A549 (cell line): Measurements from ENCODE around the gene COL15A1.

Experiments used
- CHD2 ChIP-seq: fragments of 150-350 bp; IDR thresholded peaks from 2 replicates; pipeline ENCODE4 v1.6.1; 2014; ENCODE audit warnings: low read length; ENCODE audit not compliant: partially characterized antibody
- CTCF ChIP-seq: fragments of >200 bp; sonication (Bioruptor Twin); formaldehyde crosslinking; IDR thresholded peaks from 3 replicates; pipeline ENCODE4 v1.5.1; 2016
- EHF ChIP-seq: fragments of 250-450 bp; sonication (Bioruptor Pico); IDR thresholded peaks from 2 replicates; pipeline ENCODE4 v1.5.0; 2020; ENCODE audit warnings: mild to moderate bottlenecking
- EP300 ChIP-seq, 2 experiments: fragments of >200 bp; sonication (Bioruptor Twin); formaldehyde crosslinking; IDR thresholded peaks; 2 replicates in 1 of 2; 3 replicates in 1 of 2; pipeline ENCODE4 v1.6.1; 2016 to 2017
- HDAC2 ChIP-seq: fragments of 200-600 bp; sonication (generic); IDR thresholded peaks from 2 replicates; pipeline ENCODE4 v1.6.1; 2016
- KDM5A ChIP-seq: fragments of 200-600 bp; sonication (generic); IDR thresholded peaks from 2 replicates; pipeline ENCODE4 v1.6.1; 2016; ENCODE audit warnings: antibody characterized with exemption, mild to moderate bottlenecking
- NFE2L2 ChIP-seq: fragments of 150-350 bp; conservative IDR thresholded peaks from 2 replicates; pipeline ENCODE4 v1.6.1; 2014; ENCODE audit warnings: low read length
- POLR2A ChIP-seq: IDR thresholded peaks from 2 replicates; pipeline ENCODE4 v1.6.1; 2012; ENCODE audit warnings: mild to moderate bottlenecking, low read length
- RCOR1 ChIP-seq: fragments of 150-350 bp; IDR thresholded peaks from 2 replicates; pipeline ENCODE4 v1.6.1; 2014; ENCODE audit warnings: antibody characterized with exemption, low read length, low read depth
- TF ChIP-seq, protein P1 (sequence below): fragments of 150-350 bp; IDR thresholded peaks from 2 replicates; pipeline ENCODE4 v1.6.1; 2014; ENCODE audit warnings: low read depth, mild to moderate bottlenecking, low read length
- TF ChIP-seq, protein P2 (sequence below): fragments of 200-600 bp; sonication (generic); IDR thresholded peaks from 2 replicates; pipeline ENCODE4 v1.6.1; 2016; ENCODE audit warnings: antibody characterized with exemption, mild to moderate bottlenecking, moderate library complexity

GRCh38 chr9:99055384-99055783 is 111.7 kb downstream of the COL15A1 start:
- TF ChIP-seq, protein P1, sequence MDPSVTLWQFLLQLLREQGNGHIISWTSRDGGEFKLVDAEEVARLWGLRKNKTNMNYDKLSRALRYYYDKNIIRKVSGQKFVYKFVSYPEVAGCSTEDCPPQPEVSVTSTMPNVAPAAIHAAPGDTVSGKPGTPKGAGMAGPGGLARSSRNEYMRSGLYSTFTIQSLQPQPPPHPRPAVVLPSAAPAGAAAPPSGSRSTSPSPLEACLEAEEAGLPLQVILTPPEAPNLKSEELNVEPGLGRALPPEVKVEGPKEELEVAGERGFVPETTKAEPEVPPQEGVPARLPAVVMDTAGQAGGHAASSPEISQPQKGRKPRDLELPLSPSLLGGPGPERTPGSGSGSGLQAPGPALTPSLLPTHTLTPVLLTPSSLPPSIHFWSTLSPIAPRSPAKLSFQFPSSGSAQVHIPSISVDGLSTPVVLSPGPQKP: no peak
- TF ChIP-seq CTCF (no peak), RCOR1 (no peak), EHF (CRISPR knock-in tag) (no peak), CHD2 (no peak), POLR2A (no peak), EP300 (IDR thresholded peaks at IDR 0.05) (no peak), NFE2L2 (no peak), HDAC2 (no peak), KDM5A (no peak)
- TF ChIP-seq, protein P2, sequence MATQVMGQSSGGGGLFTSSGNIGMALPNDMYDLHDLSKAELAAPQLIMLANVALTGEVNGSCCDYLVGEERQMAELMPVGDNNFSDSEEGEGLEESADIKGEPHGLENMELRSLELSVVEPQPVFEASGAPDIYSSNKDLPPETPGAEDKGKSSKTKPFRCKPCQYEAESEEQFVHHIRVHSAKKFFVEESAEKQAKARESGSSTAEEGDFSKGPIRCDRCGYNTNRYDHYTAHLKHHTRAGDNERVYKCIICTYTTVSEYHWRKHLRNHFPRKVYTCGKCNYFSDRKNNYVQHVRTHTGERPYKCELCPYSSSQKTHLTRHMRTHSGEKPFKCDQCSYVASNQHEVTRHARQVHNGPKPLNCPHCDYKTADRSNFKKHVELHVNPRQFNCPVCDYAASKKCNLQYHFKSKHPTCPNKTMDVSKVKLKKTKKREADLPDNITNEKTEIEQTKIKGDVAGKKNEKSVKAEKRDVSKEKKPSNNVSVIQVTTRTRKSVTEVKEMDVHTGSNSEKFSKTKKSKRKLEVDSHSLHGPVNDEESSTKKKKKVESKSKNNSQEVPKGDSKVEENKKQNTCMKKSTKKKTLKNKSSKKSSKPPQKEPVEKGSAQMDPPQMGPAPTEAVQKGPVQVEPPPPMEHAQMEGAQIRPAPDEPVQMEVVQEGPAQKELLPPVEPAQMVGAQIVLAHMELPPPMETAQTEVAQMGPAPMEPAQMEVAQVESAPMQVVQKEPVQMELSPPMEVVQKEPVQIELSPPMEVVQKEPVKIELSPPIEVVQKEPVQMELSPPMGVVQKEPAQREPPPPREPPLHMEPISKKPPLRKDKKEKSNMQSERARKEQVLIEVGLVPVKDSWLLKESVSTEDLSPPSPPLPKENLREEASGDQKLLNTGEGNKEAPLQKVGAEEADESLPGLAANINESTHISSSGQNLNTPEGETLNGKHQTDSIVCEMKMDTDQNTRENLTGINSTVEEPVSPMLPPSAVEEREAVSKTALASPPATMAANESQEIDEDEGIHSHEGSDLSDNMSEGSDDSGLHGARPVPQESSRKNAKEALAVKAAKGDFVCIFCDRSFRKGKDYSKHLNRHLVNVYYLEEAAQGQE: no peak
